ENCODE measurements around the gene KIF22.
"Not testable (repeated sequence)": the region's sequence is repeated elsewhere in the genome, so short reads cannot be mapped to it uniquely, and the experiment has no call there.

KIF22 gene

GRCh38 chr16:29815793-29816693 lies 25.5 kb downstream of the KIF22 start, which contains the start of gene PAGR1:
Gene PAGR1 (plus strand): TSS chr16:29816152. CDS start chr16:29816526, 374 bp downstream.
- peak; percentile 100 for DNase-seq

DNA sequence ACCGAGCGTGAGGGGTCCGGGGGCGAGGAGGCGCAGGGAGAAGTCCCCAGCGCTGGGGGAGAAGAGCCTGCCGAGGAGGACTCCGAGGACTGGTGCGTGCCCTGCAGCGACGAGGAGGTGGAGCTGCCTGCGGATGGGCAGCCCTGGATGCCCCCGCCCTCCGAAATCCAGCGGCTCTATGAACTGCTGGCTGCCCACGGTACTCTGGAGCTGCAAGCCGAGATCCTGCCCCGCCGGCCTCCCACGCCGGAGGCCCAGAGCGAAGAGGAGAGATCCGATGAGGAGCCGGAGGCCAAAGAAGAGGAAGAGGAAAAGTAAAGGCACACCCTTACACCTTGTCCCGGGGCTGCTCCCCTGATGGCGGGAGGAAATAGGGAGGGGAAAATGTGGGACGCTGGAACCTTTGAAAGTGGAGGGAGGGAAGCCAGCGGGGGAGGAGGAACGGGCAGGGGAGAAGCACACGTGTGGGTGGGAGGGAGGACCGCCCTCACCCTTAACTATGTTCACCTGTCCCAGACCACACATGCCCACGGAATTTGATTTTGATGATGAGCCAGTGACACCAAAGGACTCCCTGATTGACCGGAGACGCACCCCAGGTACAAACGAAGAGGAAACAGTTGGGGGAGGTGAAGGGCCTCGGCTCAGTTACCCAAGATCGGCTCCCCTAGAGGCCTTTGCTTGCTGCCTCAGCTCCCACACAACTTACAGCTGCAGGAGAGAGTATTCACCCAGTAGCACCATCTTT lies 26.3 kb downstream of the KIF22 start:
- DNase-seq = peak; percentile 41

DNA sequence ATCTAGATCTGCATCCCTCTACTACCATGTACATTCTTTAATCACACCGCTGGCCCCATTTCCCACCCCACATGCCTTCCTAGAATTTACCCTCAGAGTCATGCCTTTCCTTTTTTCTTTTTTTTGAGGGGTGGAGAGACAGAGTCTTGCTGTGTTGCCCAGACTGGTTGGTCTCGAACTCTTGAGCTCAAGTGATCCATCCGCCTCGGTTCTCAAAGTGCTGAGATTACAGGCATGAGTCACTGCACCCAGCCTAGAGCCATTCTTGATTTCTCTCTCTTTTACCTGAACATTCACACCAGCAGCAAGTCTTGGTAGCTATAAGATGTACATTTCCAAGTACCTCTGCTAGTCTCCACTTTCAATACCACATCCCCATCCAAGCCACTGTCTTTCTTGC lies 27.5 kb downstream of the KIF22 start:
- DNase-seq = no peak

DNA sequence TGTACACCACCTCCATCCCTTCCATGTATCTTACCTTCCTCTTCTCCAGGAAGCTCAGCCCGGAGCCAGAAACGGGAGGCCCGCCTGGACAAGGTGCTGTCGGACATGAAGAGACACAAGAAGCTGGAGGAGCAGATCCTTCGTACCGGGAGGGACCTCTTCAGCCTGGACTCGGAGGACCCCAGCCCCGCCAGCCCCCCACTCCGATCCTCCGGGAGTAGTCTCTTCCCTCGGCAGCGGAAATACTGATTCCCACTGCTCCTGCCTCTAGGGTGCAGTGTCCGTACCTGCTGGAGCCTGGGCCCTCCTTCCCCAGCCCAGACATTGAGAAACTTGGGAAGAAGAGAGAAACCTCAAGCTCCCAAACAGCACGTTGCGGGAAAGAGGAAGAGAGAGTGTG lies 29.0 kb downstream of the KIF22 start:
- DNase-seq = no peak

DNA sequence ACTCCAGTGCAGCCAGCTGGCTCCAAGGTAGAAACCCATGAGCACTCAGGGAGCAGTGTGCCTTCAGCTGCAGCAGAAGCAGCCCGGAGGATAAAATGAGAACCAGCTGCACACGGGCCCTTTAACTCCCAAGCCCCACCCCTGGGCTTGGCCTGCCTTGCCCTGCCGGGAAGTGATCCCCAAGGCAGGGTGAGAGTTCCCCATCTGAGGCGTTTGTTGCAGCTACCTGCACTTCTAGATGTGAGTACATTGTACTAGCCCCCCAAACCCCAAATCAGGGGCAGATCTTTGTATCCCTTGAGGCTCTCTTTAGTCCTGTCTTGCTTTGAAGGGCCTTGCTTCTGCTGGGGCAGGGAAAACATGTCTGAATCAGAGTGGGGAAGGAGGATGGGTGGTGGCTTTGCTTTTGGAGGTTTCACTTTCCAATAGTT lies 29.7 kb downstream of the KIF22 start, which contains the start of gene MVP:
MVP (plus strand) TSS at position 192 of the 431 bp plus-strand sequence. CDS start 10,088 bp downstream, outside the sequence.
- DNase-seq = peak; percentile 50

DNA sequence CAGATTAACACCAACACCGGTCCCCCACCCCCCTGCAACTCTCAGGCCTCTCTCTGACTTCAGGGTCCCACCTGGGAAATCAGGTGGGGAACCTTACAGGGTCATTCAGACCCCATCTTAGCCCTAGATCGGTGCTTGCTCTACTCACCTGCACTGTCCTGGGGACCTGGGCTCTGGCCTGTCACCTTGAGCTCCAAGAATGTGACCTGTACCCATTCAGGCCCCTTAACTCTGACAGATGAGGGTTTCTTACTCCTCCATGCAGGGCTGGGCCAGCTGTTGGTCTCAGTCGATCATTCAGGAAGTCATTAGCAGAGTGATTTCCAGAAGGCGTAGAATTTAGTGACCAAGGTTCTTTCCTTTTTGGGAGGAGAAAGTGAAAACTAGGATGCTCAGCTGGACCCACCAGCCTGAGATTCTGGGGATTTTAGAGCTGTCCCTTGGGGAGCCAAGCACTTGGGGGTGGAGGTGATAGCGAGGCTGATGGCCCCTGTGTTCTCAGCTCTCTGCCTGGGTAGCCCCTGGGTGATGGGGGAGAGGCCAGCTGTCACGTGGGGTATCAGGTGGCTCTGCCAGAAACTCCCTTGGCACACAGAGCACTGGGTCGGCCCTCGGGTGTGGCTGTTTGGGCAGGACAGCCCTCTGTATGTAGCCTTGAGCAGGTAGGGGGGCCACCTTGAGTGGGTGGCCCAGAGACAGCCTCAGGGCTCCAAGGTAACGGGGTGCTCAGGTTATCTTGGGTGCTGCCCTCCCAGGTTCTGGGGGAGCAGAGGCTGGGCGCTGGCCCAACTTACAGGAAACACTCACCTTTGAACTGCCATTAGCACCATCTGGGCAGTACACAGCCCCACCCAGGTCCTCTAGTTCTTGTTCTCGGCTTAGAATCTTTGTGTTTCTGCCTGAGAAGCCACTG lies 30.4 kb downstream of the KIF22 start:
- DNase-seq = peak; percentile 55

DNA sequence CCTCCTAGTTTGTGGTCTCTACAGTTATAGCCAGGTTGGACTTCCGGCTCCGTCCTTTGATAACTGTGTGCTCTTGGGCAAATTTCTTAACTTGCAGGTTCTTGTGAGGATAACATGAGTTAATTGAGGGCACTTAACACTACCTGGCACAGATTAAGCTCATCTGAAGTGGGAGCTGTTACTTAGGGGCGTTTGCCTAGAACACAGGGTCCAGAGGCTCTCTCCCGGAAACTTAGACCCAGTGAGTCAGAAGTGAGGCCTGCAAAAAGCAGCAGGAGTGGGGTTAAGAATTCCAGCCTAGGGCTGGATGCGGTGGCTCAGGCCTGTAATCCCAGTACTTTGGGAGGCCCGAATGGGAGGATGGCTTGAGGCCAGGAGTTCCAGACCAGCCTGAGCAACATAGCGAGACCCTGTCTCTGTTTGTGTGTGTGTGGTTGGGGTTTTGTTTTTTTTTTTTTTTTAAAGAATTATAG lies 31.1 kb downstream of the KIF22 start:
- DNase-seq = no peak

DNA sequence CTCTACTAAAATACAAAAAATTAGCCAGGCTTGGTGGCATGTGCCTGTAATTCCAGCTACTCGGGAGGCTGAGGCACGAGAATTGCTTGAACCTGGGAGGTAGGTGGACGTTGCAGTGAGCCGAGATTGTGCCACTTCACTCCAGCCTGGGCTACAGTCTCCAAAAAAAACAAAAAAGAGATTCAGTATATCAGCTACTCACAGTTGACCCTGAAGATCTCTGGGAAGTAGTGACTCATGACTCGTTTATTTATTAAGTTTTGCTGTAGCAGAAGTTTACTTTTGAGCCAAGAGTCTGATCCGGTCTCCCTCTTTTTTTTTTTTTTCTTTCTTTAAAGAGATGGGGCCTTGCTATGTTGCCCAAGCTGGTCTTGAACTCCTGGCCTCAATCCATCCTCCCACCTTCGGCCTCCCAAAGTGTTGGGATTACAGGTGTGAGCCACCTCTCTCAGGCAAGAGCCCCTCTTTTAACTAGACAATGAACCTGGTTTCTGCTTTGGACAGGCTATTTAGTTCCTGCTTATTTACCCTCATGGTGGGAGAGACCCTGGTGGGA lies 34.1 kb downstream of the KIF22 start:
- no peak for DNase-seq

- no peak for DNase-seq
Observed at GRCh38 chr16:29825145-29826044, 34.8 kb downstream of the KIF22 start.

DNA sequence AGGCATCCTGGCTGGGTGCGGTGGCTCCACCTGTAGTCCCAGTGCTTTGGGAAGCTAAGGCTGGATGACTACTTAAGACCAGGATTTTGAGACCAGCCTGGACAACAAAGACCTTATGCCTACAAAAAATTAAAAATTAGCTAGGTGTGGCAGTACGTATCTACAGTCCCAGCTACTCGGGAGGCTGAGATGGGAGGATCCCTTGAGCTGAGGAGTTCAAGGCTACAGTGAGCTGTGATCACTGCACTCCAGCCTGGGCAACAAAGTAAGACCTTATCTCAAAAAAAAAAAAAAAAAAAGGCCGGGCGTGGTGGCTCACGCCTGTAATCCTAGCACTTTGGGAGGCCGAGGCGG lies 35.8 kb downstream of the KIF22 start:
- no peak for DNase-seq

- no peak for DNase-seq
Observed at GRCh38 chr16:29830774-29831173, 40.2 kb downstream of the KIF22 start.

- DNase-seq = no peak
Observed at GRCh38 chr16:29831490-29831889, 40.9 kb downstream of the KIF22 start.

DNA sequence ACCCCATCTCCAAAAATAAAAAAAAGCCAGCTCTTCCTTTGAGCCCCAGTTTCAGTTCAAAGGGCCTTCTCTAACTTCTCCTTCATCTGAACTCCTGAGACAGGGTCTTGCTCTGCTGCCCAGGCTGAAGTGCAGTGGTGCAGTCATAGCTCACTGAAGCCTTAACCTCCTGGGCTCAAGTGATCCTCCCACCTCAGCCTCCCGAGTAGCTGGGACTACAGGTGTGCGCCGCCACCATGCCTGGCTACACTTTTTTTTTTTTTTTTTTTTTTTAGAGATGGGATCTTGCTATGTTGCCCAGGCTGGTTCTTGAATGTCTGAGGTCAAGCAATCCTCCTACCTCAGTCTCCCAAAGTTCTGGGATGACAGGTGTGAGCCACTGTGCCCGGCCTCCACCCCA lies 42.7 kb downstream of the KIF22 start:
- DNase-seq = not testable (repeated sequence)

- no peak for DNase-seq
Observed at GRCh38 chr16:29834079-29834478, 43.5 kb downstream of the KIF22 start.

DNA sequence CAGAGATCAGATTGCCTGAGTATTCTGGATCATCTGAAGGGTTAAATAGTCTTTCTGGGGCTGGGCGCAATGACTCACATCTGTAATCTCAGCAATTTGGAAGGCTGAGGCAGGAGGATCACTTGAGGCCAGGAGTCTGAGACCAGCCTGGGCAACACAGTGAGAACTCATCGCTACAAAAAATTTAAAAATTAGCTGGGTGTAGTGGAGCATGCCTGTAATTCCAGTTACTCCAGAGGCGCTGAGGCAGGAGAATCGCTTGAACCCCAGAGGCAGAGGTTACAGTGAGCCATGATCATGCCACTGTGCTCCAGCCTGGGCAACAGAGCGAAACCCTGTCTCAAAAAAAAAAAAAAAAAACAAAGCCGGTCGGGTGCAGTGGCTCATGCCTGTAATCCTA lies 45.4 kb downstream of the KIF22 start:
- DNase-seq = no peak

- no peak for DNase-seq
Observed at GRCh38 chr16:29836623-29837022, 46.1 kb downstream of the KIF22 start.

DNA sequence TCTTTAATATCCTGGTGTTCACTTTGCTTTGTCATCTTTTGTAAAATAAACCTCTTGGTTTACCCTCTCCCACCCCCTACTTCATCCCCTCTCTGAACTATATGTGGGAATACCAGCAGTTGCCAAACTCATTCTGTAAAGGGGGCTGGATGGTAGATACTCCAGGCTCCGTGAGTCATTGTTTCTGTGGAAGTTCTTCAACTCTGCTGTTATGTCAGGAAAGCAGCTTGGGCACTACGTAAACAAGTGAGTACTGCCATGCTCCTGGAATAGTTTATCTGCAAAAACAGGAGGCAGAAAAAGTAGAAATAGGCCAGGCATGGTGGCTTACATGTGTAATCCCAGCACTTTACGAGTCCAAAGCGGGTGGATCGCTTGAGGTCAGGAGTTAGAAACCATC lies 47.3 kb downstream of the KIF22 start:
- DNase-seq = no peak

DNA sequence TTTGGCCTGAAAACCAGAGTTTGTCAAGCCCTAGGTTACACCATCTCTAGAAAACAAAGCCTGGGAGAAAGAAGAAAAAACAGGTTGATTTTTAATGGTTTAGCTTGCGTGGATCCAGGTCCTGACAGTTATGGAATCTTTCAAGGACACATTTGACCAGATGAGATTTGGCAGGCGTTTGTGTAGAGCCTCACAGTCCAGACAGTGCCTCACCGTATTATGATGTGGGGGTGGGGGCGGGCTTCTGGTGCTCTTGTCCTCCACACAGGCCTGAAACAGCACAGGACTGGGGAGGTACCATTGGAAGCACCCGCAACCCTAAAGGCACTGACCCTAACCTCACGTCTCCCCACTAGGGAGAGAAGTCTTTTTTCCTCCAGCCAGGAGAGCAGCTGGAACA lies 49.3 kb downstream of the KIF22 start:
- no peak for DNase-seq

DNA sequence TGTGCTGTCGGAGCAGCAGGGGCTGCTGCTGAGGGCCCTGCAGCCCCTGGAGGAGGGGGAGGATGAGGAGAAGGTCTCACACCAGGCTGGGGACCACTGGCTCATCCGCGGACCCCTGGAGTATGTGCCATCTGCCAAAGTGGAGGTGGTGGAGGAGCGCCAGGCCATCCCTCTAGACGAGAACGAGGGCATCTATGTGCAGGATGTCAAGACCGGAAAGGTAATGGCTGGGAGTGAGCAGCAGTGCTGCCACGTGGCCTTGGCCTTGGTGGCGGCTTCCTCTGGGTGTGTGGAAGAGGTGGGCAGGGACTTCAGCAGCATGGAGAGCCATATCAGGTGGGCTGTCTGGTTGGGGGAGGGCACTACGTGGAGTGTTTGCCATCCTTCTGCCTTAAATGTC lies 49.7 kb downstream of the KIF22 start:
- no peak for DNase-seq

- no peak for DNase-seq
Observed at GRCh38 chr16:29841631-29842030, 51.1 kb downstream of the KIF22 start.

DNA sequence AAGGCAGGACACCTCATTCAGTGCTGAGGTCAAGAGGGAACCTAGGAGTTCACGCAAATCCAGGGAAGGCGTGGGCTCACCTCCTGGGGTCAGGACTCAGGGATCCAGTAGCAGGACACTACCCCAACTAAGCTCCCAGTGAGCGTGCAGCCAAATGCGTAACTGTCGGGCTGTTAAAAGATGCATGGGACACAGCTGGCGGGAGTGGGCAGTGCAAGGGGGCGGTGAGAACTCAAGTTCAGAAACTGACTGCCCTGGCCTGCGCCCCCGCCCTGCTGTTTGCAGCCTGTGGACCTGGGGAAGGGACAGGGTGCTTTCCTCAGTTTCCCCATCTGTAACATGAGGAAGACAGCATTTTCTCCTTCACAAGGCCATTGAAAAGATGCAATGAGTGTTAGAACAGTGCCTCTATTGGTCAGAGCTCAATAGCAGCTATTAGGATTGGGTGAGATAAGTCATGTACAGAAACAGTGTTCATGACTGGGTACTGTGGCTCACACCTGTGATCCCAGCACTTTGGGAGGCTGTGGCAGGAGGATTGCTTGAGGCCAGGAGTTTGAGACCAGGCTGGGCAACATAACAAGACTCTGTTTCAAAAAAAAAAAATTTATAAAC lies 52.3 kb downstream of the KIF22 start:
- DNase-seq = no peak
